Measurements from ENCODE around the gene ASXL3. TPM values are rescaled to one million over a fixed set of nuclear protein-coding genes. Genes with fewer than 3 reads are reported as not detected.

ASXL3 gene
- total and polyA plus RNA-seq, 7 experiments from 2014 or later, result not detected

Other genes with a start within 250 kb of the ASXL3 start
- not detected for gene CCDC178, start 137.5 kb upstream of the ASXL3 start, total RNA-seq
- gene CCDC178, start 137.5 kb upstream of the ASXL3 start, polyA plus RNA-seq, result not detected